Measurements from ENCODE around the gene DNAH10. TPM values are rescaled to one million over a fixed set of nuclear protein-coding genes. Genes with fewer than 3 reads are reported as not detected.

DNAH10 gene, protein sequence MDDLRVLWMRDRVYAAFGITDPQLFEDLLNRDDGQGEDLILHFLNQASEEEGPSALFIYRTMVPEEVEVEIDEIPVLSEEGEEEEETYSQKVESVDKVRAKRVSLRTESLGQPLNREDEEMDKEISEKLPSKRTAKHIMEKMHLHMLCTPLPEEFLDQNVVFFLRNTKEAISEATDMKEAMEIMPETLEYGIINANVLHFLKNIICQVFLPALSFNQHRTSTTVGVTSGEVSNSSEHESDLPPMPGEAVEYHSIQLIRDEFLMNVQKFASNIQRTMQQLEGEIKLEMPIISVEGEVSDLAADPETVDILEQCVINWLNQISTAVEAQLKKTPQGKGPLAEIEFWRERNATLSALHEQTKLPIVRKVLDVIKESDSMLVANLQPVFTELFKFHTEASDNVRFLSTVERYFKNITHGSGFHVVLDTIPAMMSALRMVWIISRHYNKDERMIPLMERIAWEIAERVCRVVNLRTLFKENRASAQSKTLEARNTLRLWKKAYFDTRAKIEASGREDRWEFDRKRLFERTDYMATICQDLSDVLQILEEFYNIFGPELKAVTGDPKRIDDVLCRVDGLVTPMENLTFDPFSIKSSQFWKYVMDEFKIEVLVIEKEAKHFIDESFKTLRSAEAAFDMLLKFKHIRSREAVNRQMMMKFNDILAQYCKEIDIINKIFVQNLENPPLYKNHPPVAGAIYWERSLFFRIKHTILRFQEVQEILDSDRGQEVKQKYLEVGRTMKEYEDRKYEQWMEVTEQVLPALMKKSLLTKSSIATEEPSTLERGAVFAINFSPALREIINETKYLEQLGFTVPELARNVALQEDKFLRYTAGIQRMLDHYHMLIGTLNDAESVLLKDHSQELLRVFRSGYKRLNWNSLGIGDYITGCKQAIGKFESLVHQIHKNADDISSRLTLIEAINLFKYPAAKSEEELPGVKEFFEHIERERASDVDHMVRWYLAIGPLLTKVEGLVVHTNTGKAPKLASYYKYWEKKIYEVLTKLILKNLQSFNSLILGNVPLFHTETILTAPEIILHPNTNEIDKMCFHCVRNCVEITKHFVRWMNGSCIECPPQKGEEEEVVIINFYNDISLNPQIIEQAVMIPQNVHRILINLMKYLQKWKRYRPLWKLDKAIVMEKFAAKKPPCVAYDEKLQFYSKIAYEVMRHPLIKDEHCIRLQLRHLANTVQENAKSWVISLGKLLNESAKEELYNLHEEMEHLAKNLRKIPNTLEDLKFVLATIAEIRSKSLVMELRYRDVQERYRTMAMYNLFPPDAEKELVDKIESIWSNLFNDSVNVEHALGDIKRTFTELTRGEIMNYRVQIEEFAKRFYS (N-terminal part only)
- under 1 TPM; 0.18 TPM for total RNA-seq

DNA sequence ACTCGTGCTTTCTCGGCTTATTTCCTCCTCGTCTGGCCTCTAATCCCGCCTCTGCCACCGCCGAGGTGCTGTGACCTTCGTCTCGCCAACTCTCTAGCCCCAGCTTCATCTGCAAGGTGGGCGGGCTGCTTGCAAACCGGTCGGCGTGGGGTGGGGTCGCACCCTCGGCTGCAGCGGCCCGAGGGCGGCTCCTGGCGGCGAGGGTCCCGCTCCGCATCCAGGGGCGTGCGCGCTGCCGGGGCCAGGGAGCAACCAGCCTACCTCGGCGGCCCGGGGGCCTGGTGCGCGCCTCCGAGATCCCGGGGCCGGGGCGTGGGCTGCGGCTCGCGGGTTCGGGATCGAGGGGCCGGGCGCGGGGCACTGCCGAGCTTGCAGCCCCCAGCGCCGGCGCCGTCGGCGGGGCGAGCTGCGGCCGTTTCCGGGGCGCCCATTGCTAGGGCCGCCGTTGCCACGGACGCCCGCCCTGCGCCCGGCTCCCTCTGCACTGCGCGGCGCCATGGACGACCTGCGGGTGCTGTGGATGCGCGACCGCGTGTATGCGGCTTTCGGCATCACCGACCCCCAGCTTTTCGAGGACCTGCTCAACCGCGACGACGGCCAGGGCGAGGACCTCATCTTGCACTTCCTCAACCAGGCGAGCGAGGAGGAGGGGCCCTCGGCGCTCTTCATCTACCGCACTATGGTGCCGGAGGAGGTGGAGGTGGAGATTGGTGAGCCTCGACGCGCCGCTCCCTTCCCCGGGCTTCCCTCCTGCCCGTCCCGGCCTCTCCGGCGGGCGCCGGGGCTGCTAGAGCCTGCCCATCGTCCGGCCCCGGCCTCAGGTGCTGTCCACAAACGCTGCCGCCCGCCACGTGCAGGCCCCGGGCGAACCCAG lies at the start of gene DNAH10:
Gene DNAH10 (plus strand): TSS at position 461 of the 874 bp plus-strand sequence. CDS start 36 bp downstream, at position 497.
- ChIA-PET POLR2A (interaction anchor here (1.4 kb wide), 1 partner anchor 49 kb away, joined by 7 read pairs; the partner anchor contains the start of gene ATP6V0A2), CTCF (interaction anchor here (0.7 to 1.8 kb wide), 6 partner anchors 10 to 101 kb away, joined by 3 to 4 read pairs (median 3); partner anchors contain the start of gene TCTN2)
- Mint-ChIP-seq H3K4me1 (ENCODE audit: low read depth) (peaks cover 6% of the 10 kb centered on the region), H3K27ac (peak within 1 kb of the TSS; percentile 53), H3K36me3 (ENCODE audit: low read depth) (peaks cover 15% of the 10 kb centered on the region), H3K4me3 (peak within 1 kb of the TSS; percentile 78), H3K27me3 (ENCODE audit: low read depth) (peaks cover 8% of the 10 kb centered on the region), H3K9me3 (ENCODE audit: insufficient read depth) (no peaks in the 10 kb centered on the region)
- DNase-seq = peak; percentile 54
- peak; percentile 87 for ATAC-seq

DNA sequence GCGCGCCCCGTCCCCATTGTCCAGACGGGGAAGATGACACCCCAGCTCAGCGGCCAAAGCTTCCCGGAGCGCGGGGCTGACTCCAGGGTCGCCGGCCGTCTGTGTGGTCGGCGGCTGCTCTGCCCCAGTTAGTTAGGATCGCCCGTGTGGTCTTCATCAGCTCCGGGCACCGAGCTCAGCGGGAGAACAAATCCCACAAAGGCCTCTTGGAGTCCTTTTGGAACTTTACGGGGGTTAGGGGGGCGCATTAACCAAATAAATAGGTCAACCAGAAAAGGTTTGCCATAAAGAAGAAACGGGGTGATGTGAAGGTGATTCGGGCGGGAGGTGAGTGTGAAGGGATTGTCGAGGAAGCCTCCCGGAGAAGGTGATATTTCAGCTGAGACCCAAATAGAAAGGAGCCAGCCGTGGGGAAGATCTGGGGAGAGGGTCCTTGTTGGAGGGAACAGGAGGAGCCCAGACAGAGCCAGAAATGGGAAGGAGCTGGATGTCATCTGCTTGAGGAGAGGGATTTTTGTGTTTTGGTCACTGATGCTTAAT lies 49.3 kb upstream of the DNAH10 start:
- Mint-ChIP-seq H3K4me3 (peak overlapping the region; percentile 81), H3K36me3 (ENCODE audit: low read depth) (peaks cover 4% of the 10 kb centered on the region), H3K9me3 (ENCODE audit: insufficient read depth) (no peaks in the 10 kb centered on the region), H3K27ac (peak overlapping the region; percentile 72), H3K27me3 (ENCODE audit: low read depth) (no peaks in the 10 kb centered on the region), H3K4me1 (ENCODE audit: low read depth) (peaks cover 35% of the 10 kb centered on the region)
- no peak for ATAC-seq
- POLR2A ChIA-PET = interaction anchor here (0.6 to 2.2 kb wide), 12 partner anchors 10 to 480 kb away, joined by 3 to 15 read pairs (median 6); partner anchors contain the start of genes DDX55, DNAH10, EIF2B1 and GTF2H3
- CTCF ChIA-PET = interaction anchor here (1.2 to 3.7 kb wide), 7 partner anchors 10 to 110 kb away, joined by 3 to 21 read pairs (median 3); partner anchors contain the start of gene DDX55
- peak; percentile 30 for DNase-seq

DNA sequence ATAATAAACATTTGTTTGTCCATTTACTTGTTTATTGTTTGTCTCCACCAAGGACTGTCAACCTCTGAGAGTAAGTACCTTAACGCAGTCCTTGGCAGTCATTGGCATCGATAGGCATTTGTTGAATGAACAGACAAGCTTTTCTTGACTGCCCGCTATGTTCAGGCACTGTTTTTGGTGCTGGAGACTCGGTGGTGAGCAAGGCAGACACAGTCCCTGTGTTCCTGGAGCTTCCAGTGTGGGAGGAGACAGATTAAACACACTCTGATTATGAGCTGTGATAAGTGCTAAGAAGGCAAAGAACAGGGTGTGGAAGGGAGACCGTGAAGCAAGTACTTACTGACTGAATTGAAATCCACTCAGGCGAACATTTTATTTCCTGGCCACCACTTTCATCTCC lies 48.7 kb upstream of the DNAH10 start:
- DNase-seq = peak; percentile 27
- Mint-ChIP-seq H3K36me3 (ENCODE audit: low read depth) (peaks cover 4% of the 10 kb centered on the region), H3K4me3 (peak overlapping the region; percentile 81), H3K27me3 (ENCODE audit: low read depth) (no peaks in the 10 kb centered on the region), H3K27ac (peak overlapping the region; percentile 72), H3K4me1 (ENCODE audit: low read depth) (peaks cover 35% of the 10 kb centered on the region), H3K9me3 (ENCODE audit: insufficient read depth) (no peaks in the 10 kb centered on the region)
- ATAC-seq = no peak
- ChIA-PET CTCF (interaction anchor here (1.4 to 3.7 kb wide), 4 partner anchors 9 to 111 kb away, joined by 3 to 21 read pairs (median 5); partner anchors contain the start of gene DDX55), POLR2A (interaction anchor here (0.6 to 2.2 kb wide), 10 partner anchors 11 to 481 kb away, joined by 3 to 15 read pairs (median 6); partner anchors contain the start of genes DDX55, DNAH10, EIF2B1 and GTF2H3)

DNA sequence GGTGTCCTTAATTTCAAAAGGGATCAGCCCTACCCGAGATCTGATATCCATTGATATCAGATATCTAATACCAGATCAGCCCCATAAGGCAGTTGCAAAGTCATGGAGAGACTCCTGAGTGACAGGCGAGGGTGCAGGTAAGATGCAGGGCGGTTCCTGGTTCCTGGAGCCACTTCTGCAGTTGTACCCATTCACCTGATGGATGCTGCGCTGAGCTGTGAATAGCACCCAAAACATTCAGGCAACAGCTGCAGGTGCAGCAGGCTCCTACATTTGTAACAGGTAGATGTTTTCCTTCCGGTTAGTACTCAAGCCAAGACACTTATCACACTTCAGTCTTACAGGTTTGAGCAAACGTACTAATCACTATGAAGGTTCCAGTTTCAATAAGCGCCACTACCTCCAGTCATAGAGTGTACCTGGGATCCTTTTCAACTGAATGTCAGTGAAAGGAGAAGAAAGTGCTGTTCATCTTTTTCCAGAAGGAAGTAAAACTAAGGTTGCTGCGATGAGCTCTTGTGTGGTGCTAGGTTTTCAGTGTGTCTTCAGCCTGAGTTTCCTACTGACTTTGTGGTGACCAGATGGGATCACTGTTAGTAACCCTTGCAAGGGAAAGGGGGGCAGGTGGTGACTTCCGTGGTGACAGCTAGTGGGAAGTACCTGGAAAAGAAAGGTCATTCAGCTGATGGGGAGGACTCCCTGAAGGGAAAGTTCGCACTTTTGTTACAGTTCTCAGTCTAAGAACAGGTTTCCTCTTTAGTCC lies 48.1 kb upstream of the DNAH10 start:
- DNase-seq (peak; percentile 31), ATAC-seq (no peak)
- Mint-ChIP-seq H3K36me3 (ENCODE audit: low read depth) (peaks cover 4% of the 10 kb centered on the region), H3K9me3 (ENCODE audit: insufficient read depth) (no peaks in the 10 kb centered on the region), H3K4me3 (peak overlapping the region; percentile 81), H3K27me3 (ENCODE audit: low read depth) (no peaks in the 10 kb centered on the region), H3K27ac (peak overlapping the region; percentile 72), H3K4me1 (ENCODE audit: low read depth) (peaks cover 36% of the 10 kb centered on the region)
- ChIA-PET CTCF (interaction anchor here (1.0 to 3.7 kb wide), 6 partner anchors 9 to 112 kb away, joined by 3 to 21 read pairs (median 4); partner anchors contain the start of genes DDX55, DNAH10 and GTF2H3), POLR2A (interaction anchor here (0.9 to 2.2 kb wide), 9 partner anchors 10 to 481 kb away, joined by 3 to 15 read pairs (median 4); partner anchors contain the start of genes EIF2B1, GTF2H3, MPHOSPH9 and MTRFR)

DNA sequence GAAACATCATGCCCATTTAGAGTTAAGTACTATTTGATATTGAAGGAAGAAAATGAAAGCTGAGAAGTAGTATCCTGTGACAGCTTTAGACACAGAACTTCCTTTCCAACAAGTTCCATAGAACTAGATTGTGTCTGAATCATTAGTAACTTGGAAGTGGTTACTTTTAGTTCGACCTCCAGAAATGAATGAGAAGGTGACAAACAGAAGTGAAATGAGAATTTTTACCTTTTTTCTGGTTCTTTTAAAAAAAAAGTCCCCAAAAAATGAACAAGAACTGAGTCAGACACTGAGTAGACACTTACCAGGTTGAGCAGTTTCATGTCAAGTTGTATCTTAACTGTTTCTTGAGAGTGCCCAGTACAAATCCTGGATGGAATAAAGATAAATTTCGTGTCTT lies 46.9 kb upstream of the DNAH10 start:
- ATAC-seq = no peak
- peaks cover 45% of the 10 kb centered on the region for H3K4me1 Mint-ChIP-seq (ENCODE audit: low read depth)

DNA sequence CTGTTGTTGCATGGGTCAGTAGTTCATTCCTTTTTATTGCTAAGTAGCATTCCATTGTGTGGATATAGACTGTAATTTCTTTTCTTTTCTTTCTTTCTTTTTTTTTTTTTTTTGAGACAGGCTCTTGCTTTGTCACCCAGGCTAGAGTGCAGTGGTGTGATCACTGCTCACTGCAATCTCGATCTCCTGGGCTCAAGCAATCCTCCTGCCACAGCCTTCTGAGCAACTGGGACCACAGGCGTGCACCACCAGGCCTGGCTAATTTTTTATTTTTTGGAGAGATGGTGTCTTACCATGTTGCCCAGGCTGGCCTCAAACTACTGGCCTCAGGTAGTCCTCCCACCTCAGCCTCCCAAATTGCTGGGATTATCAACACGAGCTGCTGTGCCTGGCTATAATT lies 44.8 kb upstream of the DNAH10 start:
- ChIA-PET POLR2A (no interaction called here), CTCF (interaction anchor here (0.8 kb wide), 1 partner anchor 17 kb away, joined by 3 read pairs; no protein-coding TSS in a partner anchor)
- no peaks in the 10 kb centered on the region for H3K27me3 Mint-ChIP-seq (ENCODE audit: low read depth)
- no peaks in the 10 kb centered on the region for H3K9me3 Mint-ChIP-seq (ENCODE audit: insufficient read depth)
- H3K27ac Mint-ChIP-seq = no peak overlapping the region
- ATAC-seq = no peak
- peaks cover 21% of the 10 kb centered on the region for H3K36me3 Mint-ChIP-seq (ENCODE audit: low read depth)
- no peak overlapping the region for H3K4me3 Mint-ChIP-seq
- DNase-seq = no peak
- H3K4me1 Mint-ChIP-seq (ENCODE audit: low read depth) = peaks cover 40% of the 10 kb centered on the region

More for the DNA sequence above, 46.9 kb upstream of the DNAH10 start:
- CTCF ChIA-PET = interaction anchor here (1.0 to 3.7 kb wide), 3 partner anchors 10 to 81 kb away, joined by 3 to 21 read pairs (median 3); partner anchors contain the start of genes DNAH10 and GTF2H3
- peaks cover 13% of the 10 kb centered on the region for H3K36me3 Mint-ChIP-seq (ENCODE audit: low read depth)
- peak overlapping the region; percentile 36 for H3K4me3 Mint-ChIP-seq
- no peaks in the 10 kb centered on the region for H3K9me3 Mint-ChIP-seq (ENCODE audit: insufficient read depth)
- POLR2A ChIA-PET = interaction anchor here (1.2 to 1.5 kb wide), 2 partner anchors 19 to 29 kb away, joined by 3 read pairs; no protein-coding TSS in a partner anchor
- no peak for DNase-seq
- no peaks in the 10 kb centered on the region for H3K27me3 Mint-ChIP-seq (ENCODE audit: low read depth)
- H3K27ac Mint-ChIP-seq = peak overlapping the region; percentile 49

DNA sequence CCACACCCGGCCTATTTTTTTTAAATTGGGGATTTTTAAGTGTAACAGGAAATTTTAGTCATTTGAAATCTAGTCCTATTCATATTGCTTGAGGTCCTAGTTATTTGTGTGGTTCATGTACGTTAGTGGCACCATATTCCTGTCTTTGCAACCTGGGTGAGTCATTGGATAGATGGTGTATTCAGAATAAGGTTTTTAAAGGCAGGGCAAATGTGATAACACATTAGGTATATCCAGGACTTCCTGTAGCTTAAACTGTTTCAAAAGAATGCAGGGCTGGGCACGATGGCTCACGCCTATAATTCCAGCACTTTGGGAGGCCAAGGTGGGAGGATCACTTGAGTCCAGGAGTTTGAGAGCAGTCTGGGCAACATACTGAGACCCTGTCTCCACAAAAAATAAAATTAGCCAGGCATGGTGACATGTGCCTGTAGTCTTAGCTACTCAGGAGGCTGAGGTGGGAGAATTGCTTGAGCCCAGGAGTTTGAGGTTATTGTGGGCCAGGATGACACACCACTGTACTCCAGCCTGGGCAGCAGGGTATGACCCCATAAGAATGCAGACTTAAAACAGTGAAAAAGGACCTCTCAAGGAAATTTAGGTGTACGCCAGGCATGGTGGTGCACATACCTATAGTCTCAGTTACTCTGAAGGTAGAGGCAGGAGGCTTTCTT lies 41.8 kb upstream of the DNAH10 start:
- no peak overlapping the region for H3K27ac Mint-ChIP-seq
- no peak overlapping the region for H3K4me3 Mint-ChIP-seq
- DNase-seq (no peak), ATAC-seq (no peak)
- H3K27me3 Mint-ChIP-seq (ENCODE audit: low read depth) = no peaks in the 10 kb centered on the region
- H3K9me3 Mint-ChIP-seq (ENCODE audit: insufficient read depth) = no peaks in the 10 kb centered on the region
- POLR2A ChIA-PET = no interaction called here
- H3K4me1 Mint-ChIP-seq (ENCODE audit: low read depth) = peaks cover 40% of the 10 kb centered on the region
- CTCF ChIA-PET = interaction anchor here (1.2 kb wide), 1 partner anchor 25 kb away, joined by 3 read pairs; no protein-coding TSS in a partner anchor
- H3K36me3 Mint-ChIP-seq (ENCODE audit: low read depth) = peaks cover 30% of the 10 kb centered on the region

DNA sequence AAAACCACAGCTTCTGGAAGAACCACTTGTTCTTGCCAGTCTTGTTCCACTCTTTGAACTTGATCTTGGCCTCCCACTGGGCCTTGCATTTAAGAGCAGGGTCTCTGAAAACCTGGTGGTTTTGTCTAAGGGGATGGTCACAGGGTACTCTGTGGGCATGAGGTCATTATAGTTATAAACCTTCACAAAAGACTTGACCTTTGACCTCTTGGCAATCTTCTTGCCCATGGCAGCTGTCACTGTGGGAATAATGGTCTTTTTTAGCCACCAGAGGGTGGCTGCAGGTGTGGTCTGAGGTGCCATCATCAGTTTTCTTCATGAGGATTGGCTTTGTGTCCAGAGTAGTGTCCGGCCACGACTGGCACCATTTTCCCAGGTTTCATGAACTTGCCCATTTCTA lies 40.9 kb upstream of the DNAH10 start:
- H3K27ac Mint-ChIP-seq = no peak overlapping the region
- CTCF ChIA-PET = interaction anchor here (1.2 kb wide), 1 partner anchor 24 kb away, joined by 3 read pairs; no protein-coding TSS in a partner anchor
- peaks cover 35% of the 10 kb centered on the region for H3K36me3 Mint-ChIP-seq (ENCODE audit: low read depth)

DNA sequence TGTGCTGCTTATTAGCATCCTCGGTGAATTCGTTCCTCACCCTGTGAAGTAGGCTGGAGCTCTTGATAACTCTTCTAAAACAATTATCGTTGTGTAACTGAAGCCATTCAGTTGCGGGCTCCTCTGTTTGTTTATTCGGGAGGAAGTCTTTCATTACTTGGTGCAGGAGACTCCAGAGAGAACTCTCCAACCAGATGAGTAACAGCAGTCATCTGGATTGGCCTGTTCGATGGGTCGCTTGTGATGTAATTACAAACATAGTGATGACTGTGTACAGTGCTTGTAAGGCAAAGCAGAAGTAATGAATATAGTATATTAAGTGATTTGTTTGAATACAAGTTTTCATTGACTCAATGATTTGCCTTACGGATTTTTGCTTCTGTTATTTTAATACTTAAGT lies 39.1 kb upstream of the DNAH10 start:
- POLR2A ChIA-PET = no interaction called here
- ATAC-seq = no peak
- H3K27me3 Mint-ChIP-seq (ENCODE audit: low read depth) = no peaks in the 10 kb centered on the region
- H3K4me1 Mint-ChIP-seq (ENCODE audit: low read depth) = peaks cover 37% of the 10 kb centered on the region
- no peaks in the 10 kb centered on the region for H3K9me3 Mint-ChIP-seq (ENCODE audit: insufficient read depth)
- CTCF ChIA-PET = interaction anchor here (1.1 kb wide), 1 partner anchor 10 kb away, joined by 5 read pairs; the partner anchor contains the start of gene ATP6V0A2
- no peak for DNase-seq
- no peak overlapping the region for H3K27ac Mint-ChIP-seq
- peaks cover 49% of the 10 kb centered on the region for H3K36me3 Mint-ChIP-seq (ENCODE audit: low read depth)
- H3K4me3 Mint-ChIP-seq = no peak overlapping the region

More for the DNA sequence above, 40.9 kb upstream of the DNAH10 start:
- Mint-ChIP-seq H3K27me3 (ENCODE audit: low read depth) (no peaks in the 10 kb centered on the region), H3K4me1 (ENCODE audit: low read depth) (peaks cover 38% of the 10 kb centered on the region), H3K4me3 (no peak overlapping the region), H3K9me3 (ENCODE audit: insufficient read depth) (no peaks in the 10 kb centered on the region)
- POLR2A ChIA-PET = no interaction called here
- DNase-seq = no peak
- ATAC-seq = no peak
